Activated CD4-positive, CD25-positive, alpha-beta regulatory T cell treated with anti-CD3 and anti-CD28 coated beads, Interleukin-2, amount 50 U/mL, for 16 hours (primary cell): Measurements from ENCODE around the gene EMX2.
"Not testable (repeated sequence)": the region's sequence is repeated elsewhere in the genome, so short reads cannot be mapped to it uniquely, and the experiment has no call there.

ENCODE experiments used
- DNase-seq: peaks from one replicate; pipeline ENCODE4 v3.0.0-alpha.2; 2020; ENCODE audit warnings: low read depth, low spot score

EMX2 gene

GRCh38 chr10:117542706-117543224, at the start of gene EMX2:
Gene EMX2 (plus strand): TSS chr10:117542746. CDS start chr10:117543268, 522 bp downstream.
- no peak for DNase-seq

DNA sequence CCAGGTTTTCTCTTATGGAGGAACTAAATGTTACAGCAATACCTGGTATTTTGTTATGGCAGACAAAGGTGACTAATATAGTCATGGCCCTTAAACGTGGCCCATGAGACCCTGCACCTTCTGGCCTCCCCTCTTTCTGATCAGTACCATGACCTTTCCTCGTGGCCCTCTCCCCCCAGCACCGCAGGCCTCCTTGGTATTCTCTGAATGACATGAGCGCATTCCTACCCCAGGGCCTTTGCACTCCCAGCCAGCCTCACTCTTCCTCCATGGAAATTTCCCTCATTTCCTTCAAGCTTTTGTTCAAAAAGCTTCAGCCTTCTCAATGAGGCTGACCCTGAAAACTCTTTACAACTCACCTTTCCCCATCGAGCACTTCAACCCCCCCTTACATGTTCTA, 46.5 kb upstream of the EMX2 start:
- no peak for DNase-seq

GRCh38 chr10:117496616-117497028, 45.9 kb upstream of the EMX2 start:
- DNase-seq: peak; percentile 22

GRCh38 chr10:117497736-117498135, 44.8 kb upstream of the EMX2 start:
- no peak for DNase-seq

DNA sequence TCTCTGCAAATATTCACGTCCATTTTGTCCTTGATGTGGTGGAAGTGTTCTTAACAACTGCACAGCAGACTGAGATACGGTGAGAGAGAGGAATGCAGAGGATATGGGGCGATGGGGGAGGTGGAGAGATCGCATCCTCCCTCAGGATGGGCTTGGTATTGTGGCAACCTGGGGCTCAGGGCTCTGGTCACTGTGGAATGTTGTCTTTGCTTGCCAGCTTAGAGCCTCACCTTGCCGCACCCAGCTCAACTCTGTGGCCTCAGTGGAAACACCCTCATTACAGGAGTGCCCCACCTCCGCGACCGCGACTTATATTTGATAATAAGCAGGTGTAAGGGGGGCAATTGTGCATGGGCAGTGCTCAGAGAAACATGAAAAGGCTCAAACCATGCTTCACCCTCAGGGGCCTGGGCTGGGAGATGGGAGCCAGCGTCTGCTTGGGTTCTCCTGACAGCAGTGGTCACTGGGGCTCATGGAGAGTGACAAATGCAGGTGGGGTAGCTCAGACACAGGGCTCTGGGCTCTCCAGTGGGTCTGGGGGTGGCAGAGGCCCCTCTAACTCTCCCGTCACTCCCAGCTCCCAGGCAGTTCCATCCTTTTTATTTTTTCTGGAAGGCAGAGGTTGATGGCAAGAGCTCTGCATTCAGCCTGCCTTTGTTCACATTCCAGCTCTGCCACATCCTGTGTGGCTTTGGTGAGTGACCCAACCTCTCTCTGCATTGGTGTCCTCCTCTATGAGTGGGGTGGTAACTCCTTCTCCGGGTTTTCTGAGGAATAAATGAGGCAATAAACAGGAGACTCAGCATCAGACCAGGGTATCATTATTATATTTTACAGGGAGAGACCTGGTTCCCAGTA, 43.1 kb upstream of the EMX2 start:
- DNase-seq: no peak

- no peak for DNase-seq
Observed at GRCh38 chr10:117500456-117500855, 42.1 kb upstream of the EMX2 start.

- DNase-seq: no peak
Observed at GRCh38 chr10:117501460-117502035, 41.0 kb upstream of the EMX2 start.

GRCh38 chr10:117502421-117503243, 39.9 kb upstream of the EMX2 start:
- no peak for DNase-seq

- no peak for DNase-seq
Observed at GRCh38 chr10:117503244-117504205, 39.0 kb upstream of the EMX2 start.

GRCh38 chr10:117504562-117504961, 38.0 kb upstream of the EMX2 start:
- DNase-seq: no peak

GRCh38 chr10:117507081-117507480, 35.5 kb upstream of the EMX2 start:
- not testable (repeated sequence) for DNase-seq

GRCh38 chr10:117509573-117509972, 33.0 kb upstream of the EMX2 start:
- DNase-seq: no peak

- DNase-seq: no peak
Observed at GRCh38 chr10:117511601-117512390, 30.8 kb upstream of the EMX2 start.

GRCh38 chr10:117514971-117515370, 27.6 kb upstream of the EMX2 start:
- no peak for DNase-seq

DNA sequence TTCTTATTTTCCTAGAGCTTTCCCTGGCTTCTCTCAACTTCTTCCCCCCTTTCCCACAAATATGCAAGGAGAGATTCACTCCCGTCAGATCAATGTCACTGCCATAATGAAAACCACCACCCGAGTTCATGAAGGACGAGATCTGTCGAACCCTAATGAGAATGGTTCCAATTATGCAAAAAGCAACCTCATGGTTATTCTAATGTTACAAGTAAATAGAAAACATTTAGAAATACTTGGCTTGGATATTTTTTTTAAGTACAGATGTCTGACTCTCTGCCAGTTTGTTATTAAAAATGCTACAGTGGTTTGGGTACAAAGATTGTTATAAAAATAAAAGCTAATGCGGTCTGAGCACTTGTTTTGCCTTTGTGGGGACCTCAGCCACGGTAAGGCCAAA, 25.9 kb upstream of the EMX2 start:
- DNase-seq: no peak

- no peak for DNase-seq
Observed at GRCh38 chr10:117518246-117518645, 24.3 kb upstream of the EMX2 start.

GRCh38 chr10:117519286-117519685, 23.3 kb upstream of the EMX2 start:
- DNase-seq: no peak

DNA sequence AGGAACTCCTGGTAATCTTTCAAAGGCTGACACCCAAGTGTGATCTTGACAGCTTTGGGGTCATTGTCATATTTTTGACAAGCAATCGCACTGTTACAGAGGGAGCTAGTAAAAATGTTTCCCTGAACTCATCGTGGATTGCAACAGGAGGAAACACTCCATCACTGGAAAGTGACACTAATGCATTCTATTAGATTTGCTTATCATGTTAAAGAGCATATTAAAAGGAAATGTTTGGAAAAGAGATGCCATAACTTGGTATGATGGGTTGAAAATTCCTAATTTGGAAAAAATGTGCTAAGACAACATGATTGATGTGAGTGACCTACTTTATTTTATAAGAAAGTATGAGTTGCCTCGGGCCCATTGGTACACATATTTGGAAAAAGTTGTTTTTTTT, 22.7 kb upstream of the EMX2 start:
- no peak for DNase-seq

- DNase-seq: no peak
Observed at GRCh38 chr10:117530791-117531190, 11.8 kb upstream of the EMX2 start.

GRCh38 chr10:117531371-117532002, 11.1 kb upstream of the EMX2 start:
- DNase-seq: no peak
